PC-9 (cell line): ENCODE measurements around the gene CLVS2. TPM values are rescaled to one million over a fixed set of nuclear protein-coding genes. Genes with fewer than 3 reads are reported as not detected.

Source experiments
- Bru-seq: library from RNA; stranded (reverse); fragments of 400-500 nt; gene quantifications from one replicate; lab custom pipeline; 2021; lab: Mats Ljungman, UMichigan
- BruChase-seq, 2 experiments: library from RNA; stranded (reverse); fragments of 400-500 nt; gene quantifications; one replicate each; lab custom pipeline; 2021; lab: Mats Ljungman, UMichigan
- BruUV-seq: library from RNA; stranded (reverse); fragments of 400-500 nt; replicated peaks from 2 replicates; lab custom pipeline; 2021; lab: Mats Ljungman, UMichigan
- CTCF ChIA-PET: fragments of 300-600 bp; sonication (Branson Sonifier 250); formaldehyde crosslinking; loops from one replicate; lab custom pipeline; 2022; ENCODE audit warnings: antibody characterized with exemption; lab: Charles Lee
- POLR2A ChIA-PET: fragments of 300-600 bp; sonication (Branson Sonifier 250); formaldehyde crosslinking; loops from one replicate; lab custom pipeline; 2022; ENCODE audit warnings: antibody characterized with exemption; ENCODE audit not compliant: unreplicated experiment; lab: Charles Lee
- DNase-seq, 2 experiments: peaks; one replicate each; pipeline versions ENCODE4 v3.0.0 to v3.0.0-alpha.2; 2015 to 2022; ENCODE audit warnings: mixed read lengths in 1 of 2
- H2AFZ ChIP-seq: fragments of 200-600 bp; sonication (generic); 2 replicates; pipeline ENCODE4 v1.8.1; 2017; ENCODE audit warnings: antibody characterized with exemption
- H3F3A ChIP-seq: fragments of 200-600 bp; sonication (generic); 2 replicates; pipeline ENCODE4 v1.8.1; 2017; ENCODE audit warnings: antibody characterized with exemption, mild to moderate bottlenecking, low read depth; ENCODE audit not compliant: insufficient read depth
- H3K27ac ChIP-seq: fragments of 200-600 bp; sonication (generic); 2 replicates; pipeline ENCODE4 v1.6.1; 2016; ENCODE audit warnings: mixed run types
- H3K27me3 ChIP-seq: fragments of 200-600 bp; sonication (generic); 2 replicates; pipeline ENCODE4 v1.6.1; 2016; ENCODE audit warnings: low read depth, mixed run types; ENCODE audit not compliant: insufficient read depth
- H3K36me3 ChIP-seq: fragments of 200-600 bp; sonication (generic); 2 replicates; pipeline ENCODE4 v1.6.1; 2016; ENCODE audit warnings: low read depth, mixed run types
- H3K4me1 ChIP-seq: fragments of 200-600 bp; sonication (generic); replicated peaks from 2 replicates; pipeline ENCODE4 v1.6.1; 2016; ENCODE audit warnings: mixed run types; ENCODE audit not compliant: insufficient read depth
- H3K4me2 ChIP-seq: fragments of 200-600 bp; sonication (generic); 2 replicates; pipeline ENCODE4 v1.6.1; 2017; ENCODE audit warnings: mixed run types
- H3K4me3 ChIP-seq: fragments of 200-600 bp; sonication (generic); 2 replicates; pipeline ENCODE4 v1.6.1; 2016; ENCODE audit warnings: mixed run types
- H3K79me2 ChIP-seq: fragments of 200-600 bp; sonication (generic); 2 replicates; pipeline ENCODE4 v1.6.1; 2017; ENCODE audit warnings: low read depth, mixed run types
- H3K9me2 ChIP-seq: fragments of 200-600 bp; sonication (generic); 2 replicates; pipeline ENCODE4 v1.8.1; 2017; ENCODE audit warnings: mild to moderate bottlenecking; ENCODE audit not compliant: insufficient read depth
- H3K9me3 ChIP-seq: fragments of 200-600 bp; sonication (generic); 2 replicates; pipeline ENCODE4 v1.8.1; 2016; ENCODE audit warnings: low read depth; ENCODE audit not compliant: insufficient read depth
- H4K20me1 ChIP-seq: fragments of 200-600 bp; sonication (generic); 2 replicates; pipeline ENCODE4 v1.8.1; 2017; ENCODE audit not compliant: insufficient read depth
- EZH2 ChIP-seq: fragments of 200-600 bp; sonication (generic); IDR thresholded peaks from 2 replicates; pipeline ENCODE4 v1.8.0; 2017; ENCODE audit warnings: antibody characterized with exemption, low read depth
- intact Hi-C: fragments of 100-400 bp; cut with micrococcal nuclease; formaldehyde crosslinking; loops from one replicate; pipeline ENCODE4 v1.10.0; 2022; ENCODE audit not compliant: unreplicated experiment
- long read RNA-seq: library from polyadenylated mRNA; stranded (forward); transcript quantifications from one replicate; pipeline ENCODE4 v2.0.0, GENCODE V29; 2022
- total RNA-seq: library from RNA; stranded (reverse); gene quantifications from 2 replicates; pipeline ENCODE4 v1.2.3, GENCODE V29; 2021
- TF ChIP-seq, protein P1 (sequence below): fragments of 200-600 bp; sonication (generic); conservative IDR thresholded peaks from 2 replicates; pipeline ENCODE4 v1.6.1; 2017; ENCODE audit warnings: mixed run types, antibody characterized with exemption, mild to moderate bottlenecking, moderate library complexity

CLVS2 gene, protein sequence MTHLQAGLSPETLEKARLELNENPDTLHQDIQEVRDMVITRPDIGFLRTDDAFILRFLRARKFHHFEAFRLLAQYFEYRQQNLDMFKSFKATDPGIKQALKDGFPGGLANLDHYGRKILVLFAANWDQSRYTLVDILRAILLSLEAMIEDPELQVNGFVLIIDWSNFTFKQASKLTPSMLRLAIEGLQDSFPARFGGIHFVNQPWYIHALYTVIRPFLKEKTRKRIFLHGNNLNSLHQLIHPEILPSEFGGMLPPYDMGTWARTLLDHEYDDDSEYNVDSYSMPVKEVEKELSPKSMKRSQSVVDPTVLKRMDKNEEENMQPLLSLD
- total RNA-seq (not detected in 2 replicates), Bru-seq, nascent RNA (not detected), BruChase-seq, experiment 1, labeled RNA remaining after a 2-hour chase (not detected), BruChase-seq, experiment 2, labeled RNA remaining after a 6-hour chase (not detected)
- long read RNA-seq, result 0 reads

DNA sequence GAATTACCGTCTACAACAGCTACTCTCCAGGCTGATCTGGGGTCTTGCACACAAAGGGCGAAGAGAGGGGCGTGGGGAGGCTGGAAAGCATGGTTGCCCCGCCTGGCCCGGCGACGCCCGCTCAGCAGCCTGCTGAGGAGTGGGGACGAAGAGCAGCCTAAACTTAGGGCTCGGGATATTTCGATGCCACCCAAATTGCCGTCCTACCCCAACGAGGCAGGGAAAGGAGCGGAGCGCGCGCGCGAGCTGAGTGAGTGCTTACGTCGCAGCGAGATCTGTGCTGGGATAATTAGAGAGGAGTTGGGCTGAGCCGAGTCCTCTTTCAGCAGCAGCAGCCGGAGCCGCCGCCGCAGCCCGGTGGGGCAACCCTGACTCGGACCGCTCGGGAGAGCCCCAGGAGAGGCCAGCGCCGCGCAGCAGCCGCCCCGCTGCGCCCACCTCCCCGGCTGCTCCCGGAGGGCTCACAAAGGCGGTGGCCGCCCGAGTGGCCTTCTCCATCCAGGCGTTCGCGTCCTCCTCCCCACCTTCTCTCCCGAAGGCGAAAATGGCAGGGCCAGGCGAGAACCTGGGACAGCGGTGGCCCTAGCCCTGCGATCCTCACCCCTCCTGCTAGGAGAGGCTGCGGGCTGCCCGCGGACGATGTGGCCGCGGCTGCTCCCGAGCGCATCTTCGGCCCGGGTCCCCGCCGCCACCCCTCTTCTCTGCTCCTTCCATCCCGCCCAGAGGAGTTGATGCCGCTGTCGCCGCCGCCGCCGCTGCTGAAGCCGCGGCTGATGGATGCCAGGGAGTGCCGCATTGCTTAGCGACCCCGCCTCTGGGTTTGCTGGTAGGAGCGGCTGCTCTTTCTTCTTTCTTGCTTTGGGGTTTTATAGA lies at the start of gene CLVS2:
Gene CLVS2 (plus strand): TSS at position 315 of the 873 bp plus-strand sequence. CDS start 1,543 bp downstream, outside the sequence.
- no peak within 1 kb of the TSS for H3K4me3 ChIP-seq
- H3K9me2 ChIP-seq, result no peaks in the 10 kb centered on the region
- no peaks in the 10 kb centered on the region for H3K9me3 ChIP-seq
- H3K36me3 ChIP-seq, result no peaks in the 10 kb centered on the region
- H3K27me3 ChIP-seq, result no peaks in the 10 kb centered on the region
- H2AFZ ChIP-seq, result peak within 1 kb of the TSS; percentile 34
- no peak within 1 kb of the TSS for H3K27ac ChIP-seq
- TF ChIP-seq EZH2, result no peak
- TF ChIP-seq, protein P1, sequence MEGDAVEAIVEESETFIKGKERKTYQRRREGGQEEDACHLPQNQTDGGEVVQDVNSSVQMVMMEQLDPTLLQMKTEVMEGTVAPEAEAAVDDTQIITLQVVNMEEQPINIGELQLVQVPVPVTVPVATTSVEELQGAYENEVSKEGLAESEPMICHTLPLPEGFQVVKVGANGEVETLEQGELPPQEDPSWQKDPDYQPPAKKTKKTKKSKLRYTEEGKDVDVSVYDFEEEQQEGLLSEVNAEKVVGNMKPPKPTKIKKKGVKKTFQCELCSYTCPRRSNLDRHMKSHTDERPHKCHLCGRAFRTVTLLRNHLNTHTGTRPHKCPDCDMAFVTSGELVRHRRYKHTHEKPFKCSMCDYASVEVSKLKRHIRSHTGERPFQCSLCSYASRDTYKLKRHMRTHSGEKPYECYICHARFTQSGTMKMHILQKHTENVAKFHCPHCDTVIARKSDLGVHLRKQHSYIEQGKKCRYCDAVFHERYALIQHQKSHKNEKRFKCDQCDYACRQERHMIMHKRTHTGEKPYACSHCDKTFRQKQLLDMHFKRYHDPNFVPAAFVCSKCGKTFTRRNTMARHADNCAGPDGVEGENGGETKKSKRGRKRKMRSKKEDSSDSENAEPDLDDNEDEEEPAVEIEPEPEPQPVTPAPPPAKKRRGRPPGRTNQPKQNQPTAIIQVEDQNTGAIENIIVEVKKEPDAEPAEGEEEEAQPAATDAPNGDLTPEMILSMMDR, result no peak
- no peak within 1 kb of the TSS for H3K4me2 ChIP-seq
- ChIA-PET POLR2A (no interaction called here), CTCF (no interaction called here)
- H4K20me1 ChIP-seq, result no peaks in the 10 kb centered on the region
- DNase-seq, result no peak
- H3F3A ChIP-seq, result no peaks in the 10 kb centered on the region
- H3K79me2 ChIP-seq, result no peaks in the 10 kb centered on the region
- H3K4me1 ChIP-seq, result no peaks in the 10 kb centered on the region
- BruUV-seq, result no TSS peak
- intact Hi-C loops, result no loop called here

DNA sequence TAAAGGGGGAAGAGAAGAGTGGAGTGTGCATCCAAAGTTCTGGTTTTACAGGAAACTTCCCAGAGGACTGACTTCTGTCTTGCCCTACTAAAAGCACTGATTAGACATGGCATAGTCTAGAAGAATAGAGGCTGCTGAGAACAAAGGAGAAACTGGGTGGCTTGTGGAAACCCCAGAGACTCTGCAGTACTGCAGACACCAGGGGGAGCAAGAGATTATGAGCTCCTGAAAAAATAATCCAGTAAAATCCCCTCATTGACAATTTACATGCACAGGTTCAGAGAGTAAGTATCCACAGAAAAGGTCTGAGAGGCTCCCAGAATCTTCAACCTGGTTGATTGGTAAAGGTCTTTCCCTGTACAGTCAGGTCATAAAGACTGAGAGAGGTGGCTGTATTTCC lies 48.7 kb upstream of the CLVS2 start:
- ChIA-PET POLR2A (no interaction called here), CTCF (interaction anchor here (0.6 kb wide), 1 partner anchor 372 kb away, joined by 6 read pairs; no protein-coding TSS in a partner anchor)
- no peaks in the 10 kb centered on the region for H3K36me3 ChIP-seq
- no peak overlapping the region for H2AFZ ChIP-seq
- no peak overlapping the region for H3K4me3 ChIP-seq
- intact Hi-C loops, result loop anchor here (1.0 kb wide), 1 partner anchor 369 kb away; no protein-coding TSS in a partner anchor
- H3K79me2 ChIP-seq, result no peaks in the 10 kb centered on the region
- peak in 1 of 2 experiments; percentile 3 for DNase-seq
- no peaks in the 10 kb centered on the region for H4K20me1 ChIP-seq
- TF ChIP-seq, protein P1, result peak; percentile 83
- no peak for TF ChIP-seq EZH2
- no peak overlapping the region for H3K4me2 ChIP-seq
- H3K27me3 ChIP-seq, result no peaks in the 10 kb centered on the region
- no peak overlapping the region for H3K27ac ChIP-seq
- no TSS peak for BruUV-seq
- H3F3A ChIP-seq, result no peaks in the 10 kb centered on the region
- H3K4me1 ChIP-seq, result no peaks in the 10 kb centered on the region
- peaks cover 9% of the 10 kb centered on the region; the same call in 1 of the 2 replicates for H3K9me2 ChIP-seq
- H3K9me3 ChIP-seq, result no peaks in the 10 kb centered on the region

DNA sequence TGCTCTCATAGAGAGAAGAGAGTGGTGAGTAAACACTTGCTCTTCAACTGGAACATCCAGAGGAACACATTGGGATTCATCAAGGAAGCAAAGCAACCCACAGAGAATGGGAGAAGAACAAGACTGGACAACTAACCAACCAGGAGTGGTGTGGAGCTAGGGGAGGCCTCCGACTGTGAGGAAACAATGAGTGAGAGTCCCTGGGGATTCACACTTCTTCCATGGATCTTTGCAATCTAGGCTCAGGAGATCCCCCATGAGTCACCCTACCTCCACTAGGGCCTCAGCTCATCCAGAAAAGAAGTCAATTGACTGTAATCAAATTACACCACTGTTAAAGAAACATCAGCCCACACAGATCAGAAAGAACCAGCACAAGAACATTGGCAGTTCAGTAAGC lies 42.3 kb upstream of the CLVS2 start:
- DNase-seq, result no peak
- no peaks in the 10 kb centered on the region; the same call in 1 of the 2 replicates for H3K9me3 ChIP-seq
- H3K4me2 ChIP-seq, result no peak overlapping the region
- ChIA-PET CTCF (no interaction called here), POLR2A (no interaction called here)
- no TSS peak for BruUV-seq
- no peak overlapping the region for H3K27ac ChIP-seq
- H3K4me1 ChIP-seq, result no peaks in the 10 kb centered on the region
- H2AFZ ChIP-seq, result no peak overlapping the region
- H3K79me2 ChIP-seq, result no peaks in the 10 kb centered on the region
- TF ChIP-seq, protein P1, result no peak
- no peak for TF ChIP-seq EZH2
- no peaks in the 10 kb centered on the region for H3K27me3 ChIP-seq
- intact Hi-C loops, result no loop called here
- no peaks in the 10 kb centered on the region for H3F3A ChIP-seq
- peaks cover 9% of the 10 kb centered on the region; the same call in 1 of the 2 replicates for H3K9me2 ChIP-seq
- no peaks in the 10 kb centered on the region for H4K20me1 ChIP-seq
- no peaks in the 10 kb centered on the region for H3K36me3 ChIP-seq
- no peak overlapping the region for H3K4me3 ChIP-seq
